Activated CD4-positive, CD25-positive, alpha-beta regulatory T cell (primary cell): ENCODE measurements around the gene EGFR.

Experiments
- DNase-seq, 4 experiments: peaks; one replicate each; lab custom pipeline; 2025; lab: John Stamatoyannopoulos, UW

Gene EGFR

DNA sequence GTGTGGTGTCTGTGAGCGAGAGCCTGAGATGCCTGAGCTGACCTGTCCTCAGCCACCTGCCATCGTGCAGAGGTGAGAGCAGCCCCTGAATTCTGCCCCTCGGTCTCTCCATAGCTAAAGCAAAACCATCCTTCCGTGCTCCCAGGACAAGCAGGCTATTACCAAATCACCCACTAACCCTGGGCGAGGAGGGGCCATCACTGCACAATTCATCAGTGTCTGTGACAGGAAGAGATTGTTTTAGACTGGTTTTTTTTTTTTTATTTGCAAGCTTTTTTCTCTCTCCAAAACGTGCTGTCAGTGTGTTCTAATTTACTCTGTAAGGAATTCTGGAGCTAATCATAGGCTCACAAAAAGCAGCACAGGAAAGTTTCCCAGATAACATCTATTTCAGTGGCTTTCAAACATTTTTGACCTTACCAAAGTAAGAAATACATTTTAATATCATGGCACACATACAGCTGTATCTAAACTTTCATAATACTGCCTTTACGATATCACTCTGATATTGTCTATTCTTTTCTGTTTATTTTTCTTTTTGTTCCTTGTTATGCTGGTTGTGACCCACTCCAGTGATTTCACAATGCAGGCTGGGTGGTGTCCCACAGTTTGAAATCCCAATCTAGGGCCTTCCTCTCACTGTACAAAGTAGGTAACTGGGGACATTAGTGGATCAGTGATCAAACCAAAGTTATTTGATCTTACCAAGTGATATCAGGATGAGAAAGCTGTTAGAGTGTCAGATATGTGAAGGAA is 62.8 kb downstream of the EGFR start:
- no peak for DNase-seq

DNA sequence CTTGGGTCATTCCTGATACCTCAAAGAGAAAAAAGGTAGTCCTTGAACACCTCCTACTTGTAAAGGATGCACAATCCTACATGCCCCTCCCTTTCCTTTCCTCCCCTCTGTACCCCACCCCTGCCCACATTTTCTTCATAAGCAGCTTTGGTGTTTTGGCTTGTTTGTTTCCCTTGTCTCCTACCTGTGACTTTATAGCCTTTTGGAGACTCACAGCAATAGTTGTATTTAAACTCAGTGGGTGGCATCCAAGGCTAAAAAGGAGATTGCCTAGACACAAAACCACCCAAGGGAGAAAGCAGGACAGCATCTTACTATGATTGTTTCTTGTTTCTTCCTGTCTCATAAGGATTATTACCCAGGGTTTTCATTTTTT is 63.4 kb downstream of the EGFR start:
- DNase-seq = no peak

DNA sequence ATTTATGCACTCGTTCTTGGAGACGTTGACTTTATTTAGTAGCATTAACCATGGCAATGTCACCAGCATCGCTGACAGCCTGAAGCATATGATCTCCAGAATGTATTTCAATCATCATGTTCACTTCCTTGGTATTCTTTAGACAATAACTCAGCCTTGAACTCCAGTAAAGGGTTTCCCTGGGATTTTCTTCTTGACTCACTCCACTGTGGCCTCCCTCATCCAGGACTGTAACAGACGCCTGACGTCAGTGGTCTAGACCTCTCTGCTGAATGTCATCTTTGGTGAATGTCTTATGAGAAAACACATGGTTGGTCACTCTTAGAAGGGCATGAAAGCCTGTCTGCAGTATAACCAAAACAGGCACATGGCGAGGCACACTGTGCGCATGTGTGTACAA is 64.4 kb downstream of the EGFR start:
- no peak for DNase-seq

DNA sequence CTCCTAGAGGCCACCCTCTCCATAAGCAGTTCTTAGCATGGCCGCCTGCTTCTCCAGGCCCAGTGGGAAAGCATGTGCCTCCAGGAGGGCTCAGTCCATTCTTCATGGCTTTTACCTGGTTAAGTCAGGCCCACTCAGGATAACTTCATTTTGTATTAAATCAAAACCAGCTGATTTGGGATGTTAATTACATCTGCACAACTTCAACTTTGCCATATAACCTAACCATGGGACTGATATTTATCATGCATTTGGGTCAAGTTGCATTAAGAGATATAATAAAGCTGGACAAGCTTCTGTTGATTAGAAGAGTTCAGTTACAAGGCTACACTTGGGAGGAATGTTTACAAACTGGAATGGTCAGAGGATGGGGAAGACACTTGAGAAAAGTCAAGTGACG is 65.5 kb downstream of the EGFR start:
- DNase-seq = no peak

GRCh38 chr7:55085511-55086412 is 66.9 kb downstream of the EGFR start:
- DNase-seq = no peak

- no peak for DNase-seq
Observed at GRCh38 chr7:55086413-55087201, 67.8 kb downstream of the EGFR start.

- DNase-seq = no peak
Observed at GRCh38 chr7:55087521-55087961, 68.7 kb downstream of the EGFR start.

GRCh38 chr7:55088107-55088506 is 69.3 kb downstream of the EGFR start:
- DNase-seq = no peak

- no peak for DNase-seq
Observed at GRCh38 chr7:55088620-55089019, 69.8 kb downstream of the EGFR start.

- DNase-seq = no peak
Observed at GRCh38 chr7:55092186-55092974, 73.6 kb downstream of the EGFR start.

GRCh38 chr7:55092975-55093373 is 74.2 kb downstream of the EGFR start:
- no peak for DNase-seq

DNA sequence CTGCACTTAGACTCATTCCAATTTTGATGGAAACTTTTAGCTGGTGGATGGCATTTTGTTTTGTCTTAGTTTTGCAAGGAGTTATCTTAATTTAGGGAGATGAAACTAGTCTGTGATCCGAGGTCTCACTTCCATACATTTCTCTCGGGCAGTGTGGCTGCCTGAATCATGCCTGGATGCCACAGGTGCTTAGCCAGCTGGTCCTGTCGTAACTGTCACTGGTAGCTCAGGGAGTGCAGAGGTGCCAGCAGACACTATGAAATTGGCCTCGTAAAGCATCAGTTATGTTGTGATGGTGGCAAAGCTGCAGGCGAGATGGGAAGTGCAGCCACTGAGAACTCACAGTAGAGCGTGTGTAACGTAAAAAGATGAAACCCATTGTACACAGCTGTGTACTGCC is 74.9 kb downstream of the EGFR start:
- no peak for DNase-seq

DNA sequence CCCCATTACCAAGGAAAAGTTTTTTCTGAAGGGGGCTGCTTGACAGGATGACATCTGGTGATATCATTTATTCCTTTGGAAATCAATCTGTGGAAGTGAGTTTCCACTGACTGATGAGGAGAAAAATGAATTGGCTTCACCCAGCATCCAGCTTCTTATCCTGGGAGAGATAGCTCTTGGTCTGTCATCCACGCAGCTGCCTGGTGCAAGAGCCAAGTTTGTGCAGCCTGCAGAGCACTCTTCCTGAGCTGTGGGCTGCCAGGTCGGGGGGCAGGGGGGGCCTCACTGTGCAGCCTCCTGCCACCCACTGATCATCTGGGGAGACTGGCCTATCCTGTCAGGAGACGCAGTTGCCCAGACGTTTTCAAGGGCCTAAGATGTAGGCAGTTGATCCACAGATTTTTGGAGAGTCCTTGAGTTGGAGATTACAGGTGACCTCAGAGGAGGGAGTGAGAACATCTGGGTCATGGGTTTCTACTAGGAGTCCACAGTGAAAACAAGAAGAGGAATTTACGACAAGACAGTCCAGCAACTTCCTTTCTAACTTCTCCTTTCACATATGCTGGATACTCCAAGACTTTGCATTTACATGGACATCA is 75.4 kb downstream of the EGFR start:
- no peak for DNase-seq

GRCh38 chr7:55095672-55096071 is 76.9 kb downstream of the EGFR start:
- DNase-seq = no peak

- DNase-seq = no peak
Observed at GRCh38 chr7:55096323-55096722, 77.5 kb downstream of the EGFR start.

DNA sequence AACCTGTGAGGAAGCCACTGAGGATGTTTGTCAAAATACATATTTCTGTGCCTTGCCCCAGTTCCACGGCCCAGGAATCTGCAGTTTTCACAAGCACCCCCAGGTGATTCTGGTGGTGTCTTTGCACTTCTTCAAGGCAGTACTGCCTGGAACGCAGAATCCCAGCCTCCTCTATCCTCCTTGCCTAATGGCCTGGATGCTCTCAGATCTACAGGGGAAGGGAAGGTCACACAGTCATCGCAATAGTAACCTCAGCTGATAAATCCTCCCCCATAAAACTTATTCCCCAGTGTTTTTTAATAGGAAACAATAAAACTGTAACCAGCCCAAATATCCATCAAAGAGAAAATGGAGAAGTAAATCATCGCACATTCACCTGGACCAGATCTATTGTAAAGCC is 78.3 kb downstream of the EGFR start:
- no peak for DNase-seq

- DNase-seq = no peak
Observed at GRCh38 chr7:55099066-55099820, 80.4 kb downstream of the EGFR start.

GRCh38 chr7:55099821-55100543 is 81.2 kb downstream of the EGFR start:
- no peak for DNase-seq

- no peak for DNase-seq
Observed at GRCh38 chr7:55100544-55101327, 81.9 kb downstream of the EGFR start.
